Stimulated activated CD8-positive, alpha-beta memory T cell treated with anti-CD3 and anti-CD28 coated beads, Interleukin-15, amount 100 ng/mL, for 24 hours (primary cell): ENCODE measurements around the gene YPEL1.
"Not testable (repeated sequence)": the region's sequence is repeated elsewhere in the genome, so short reads cannot be mapped to it uniquely, and the experiment has no call there.

Experiments
- DNase-seq: peaks from one replicate; pipeline ENCODE4 v3.0.0-alpha.2; 2020; ENCODE audit warnings: low read depth

Gene YPEL1

GRCh38 chr22:21698430-21699329, 36.9 kb downstream of the YPEL1 start:
- DNase-seq: no peak

GRCh38 chr22:21697880-21698279, 37.7 kb downstream of the YPEL1 start:
- no peak for DNase-seq

GRCh38 chr22:21697021-21697771, 38.4 kb downstream of the YPEL1 start:
- no peak for DNase-seq

- no peak for DNase-seq
Observed at GRCh38 chr22:21696115-21696514, 39.5 kb downstream of the YPEL1 start.

- DNase-seq: no peak
Observed at GRCh38 chr22:21695430-21696085, 40.0 kb downstream of the YPEL1 start.

- DNase-seq: no peak
Observed at GRCh38 chr22:21694795-21695429, 40.7 kb downstream of the YPEL1 start.

- DNase-seq: no peak
Observed at GRCh38 chr22:21694394-21694793, 41.2 kb downstream of the YPEL1 start.

- DNase-seq: no peak
Observed at GRCh38 chr22:21693999-21694341, 41.6 kb downstream of the YPEL1 start.

GRCh38 chr22:21693333-21693998, 42.1 kb downstream of the YPEL1 start:
- DNase-seq: no peak

GRCh38 chr22:21692856-21693255, 42.7 kb downstream of the YPEL1 start:
- DNase-seq: not testable (repeated sequence)

- no peak for DNase-seq
Observed at GRCh38 chr22:21691816-21692215, 43.8 kb downstream of the YPEL1 start.

GRCh38 chr22:21690401-21690801, 45.2 kb downstream of the YPEL1 start:
- DNase-seq: no peak

- no peak for DNase-seq
Observed at GRCh38 chr22:21688706-21689381, 46.8 kb downstream of the YPEL1 start.

GRCh38 chr22:21688341-21688705, 47.3 kb downstream of the YPEL1 start:
- no peak for DNase-seq

GRCh38 chr22:21687685-21688259, 47.8 kb downstream of the YPEL1 start:
- no peak for DNase-seq

GRCh38 chr22:21686634-21687393, 48.8 kb downstream of the YPEL1 start:
- DNase-seq: no peak

- DNase-seq: no peak
Observed at GRCh38 chr22:21686193-21686608, 49.4 kb downstream of the YPEL1 start.

- DNase-seq: no peak
Observed at GRCh38 chr22:21685164-21685513, 50.5 kb downstream of the YPEL1 start.

- DNase-seq: no peak
Observed at GRCh38 chr22:21684492-21685163, 51.0 kb downstream of the YPEL1 start.

- no peak for DNase-seq
Observed at GRCh38 chr22:21683401-21683811, 52.2 kb downstream of the YPEL1 start.
